Keratinocyte (primary cell): ENCODE data around the gene PDE10A.

Experiments used
- EZH2 ChIP-seq: IDR thresholded peaks from one replicate; pipeline ENCODE4 v1.6.1; 2012; ENCODE audit warnings: inconsistent platforms, mild to moderate bottlenecking, low read length, moderate library complexity
- TF ChIP-seq, protein P1 (sequence below), 3 experiments: IDR thresholded peaks in 1 of 3; conservative IDR thresholded peaks in 1 of 3; optimal IDR thresholded peaks in 1 of 3; 2 replicates in 2 of 3; 3 replicates in 1 of 3; pipeline versions ENCODE3 to v1.5.1; 2011; ENCODE audit warnings: low read length in 3 of 3, mild to moderate bottlenecking in 3 of 3, moderate library complexity in 2 of 3, control low read depth in 1 of 3, inconsistent platforms in 1 of 3; ENCODE audit not compliant: insufficient read depth in 2 of 3; ENCODE audit errors: extremely low read depth in 1 of 3

DNA sequence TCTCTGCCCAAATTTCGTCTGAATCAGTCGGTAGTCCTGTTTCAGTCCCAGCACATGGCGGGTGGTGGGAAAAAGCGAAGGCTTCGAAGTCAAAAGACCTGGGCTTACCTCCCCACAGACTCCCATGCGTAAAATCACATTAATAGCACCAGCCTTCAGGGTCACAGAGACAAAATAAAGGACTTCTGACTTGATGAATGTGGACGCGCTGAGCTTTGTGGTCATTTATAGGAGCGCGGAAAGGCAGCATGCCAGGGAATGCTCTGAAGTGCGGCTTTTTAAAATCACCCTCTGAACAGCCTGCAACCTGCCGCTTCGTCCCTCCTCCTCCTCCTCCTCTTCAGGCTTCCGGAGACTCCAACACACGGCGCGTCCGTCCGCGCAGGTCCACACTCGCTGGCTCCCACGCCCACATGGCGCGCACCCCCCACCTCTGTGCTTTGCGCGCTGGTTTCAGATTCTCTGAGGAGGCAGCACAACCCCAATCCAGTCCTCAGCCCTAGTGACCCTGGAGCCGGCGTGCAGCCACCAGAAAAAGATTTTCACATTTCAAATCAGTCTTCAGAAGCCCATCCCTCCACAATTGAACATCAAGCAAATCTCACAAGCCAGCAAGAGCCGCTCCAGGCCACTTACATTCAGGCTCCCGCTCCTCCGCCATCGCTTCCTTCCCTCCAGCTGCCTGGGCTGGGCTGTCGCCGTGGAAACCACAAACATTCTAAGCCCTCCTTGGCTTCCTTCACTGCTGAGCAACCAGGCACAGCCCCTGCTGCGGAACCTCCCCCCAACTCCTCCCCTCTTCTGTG lies 353.9 kb downstream of the PDE10A start, which contains the start of gene C6orf118:
- TF ChIP-seq, protein P1, sequence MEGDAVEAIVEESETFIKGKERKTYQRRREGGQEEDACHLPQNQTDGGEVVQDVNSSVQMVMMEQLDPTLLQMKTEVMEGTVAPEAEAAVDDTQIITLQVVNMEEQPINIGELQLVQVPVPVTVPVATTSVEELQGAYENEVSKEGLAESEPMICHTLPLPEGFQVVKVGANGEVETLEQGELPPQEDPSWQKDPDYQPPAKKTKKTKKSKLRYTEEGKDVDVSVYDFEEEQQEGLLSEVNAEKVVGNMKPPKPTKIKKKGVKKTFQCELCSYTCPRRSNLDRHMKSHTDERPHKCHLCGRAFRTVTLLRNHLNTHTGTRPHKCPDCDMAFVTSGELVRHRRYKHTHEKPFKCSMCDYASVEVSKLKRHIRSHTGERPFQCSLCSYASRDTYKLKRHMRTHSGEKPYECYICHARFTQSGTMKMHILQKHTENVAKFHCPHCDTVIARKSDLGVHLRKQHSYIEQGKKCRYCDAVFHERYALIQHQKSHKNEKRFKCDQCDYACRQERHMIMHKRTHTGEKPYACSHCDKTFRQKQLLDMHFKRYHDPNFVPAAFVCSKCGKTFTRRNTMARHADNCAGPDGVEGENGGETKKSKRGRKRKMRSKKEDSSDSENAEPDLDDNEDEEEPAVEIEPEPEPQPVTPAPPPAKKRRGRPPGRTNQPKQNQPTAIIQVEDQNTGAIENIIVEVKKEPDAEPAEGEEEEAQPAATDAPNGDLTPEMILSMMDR (optimal IDR thresholded peaks at IDR 0.05 in 1 of 3, IDR thresholded peaks at IDR 0.05 in 1 of 3, conservative IDR thresholded peaks at IDR 0.05 in 1 of 3; ENCODE audit: extremely low read depth in 1 of 3, insufficient read depth in 2 of 3, low read length in 3 of 3) = no peak
- TF ChIP-seq EZH2 = no peak
